ENCODE measurements around the gene ERC2. TPM values are rescaled to one million over a fixed set of nuclear protein-coding genes. Genes with fewer than 3 reads are reported as not detected.
"Not testable (repeated sequence)": the region's sequence is repeated elsewhere in the genome, so short reads cannot be mapped to it uniquely, and the experiment has no call there.

ERC2 gene
- total and polyA plus RNA-seq, 2 of the 8 experiments (the other 6 are each of a cell fraction or from before 2014, with no cell fraction given), result 16.4 to 22.8 TPM

DNA sequence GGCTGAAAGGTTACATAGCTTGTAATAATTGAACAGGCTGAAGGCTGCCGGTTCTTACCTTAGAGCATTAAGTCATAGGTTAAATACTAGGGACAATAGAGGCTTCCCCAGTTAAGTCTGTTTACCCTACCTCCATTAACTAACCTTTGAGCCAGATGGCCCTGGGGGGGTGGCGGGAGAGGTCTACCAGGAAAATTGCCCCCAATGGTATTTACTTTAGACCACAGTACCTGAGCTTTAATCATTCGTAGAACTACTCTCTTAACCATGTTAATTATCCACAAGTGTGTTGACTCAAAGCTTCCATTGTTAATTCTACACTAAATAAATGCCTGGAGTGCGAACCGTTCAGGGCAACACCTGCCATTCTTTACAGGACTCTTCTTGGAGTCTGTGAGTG, 28.1 kb upstream of the ERC2 start:
- H4K8ac ChIP-seq (ENCODE audit: extremely low read depth, insufficient read depth, low read length); H3K18ac ChIP-seq (ENCODE audit: extremely low read depth, low read length); H3K9ac ChIP-seq (replicated peaks in 1 of 4; ENCODE audit: extremely low read depth in 1 of 4, low read depth in 3 of 4, low read length in 3 of 4); H2AK5ac ChIP-seq (ENCODE audit: low read depth, low read length); H2BK15ac ChIP-seq (ENCODE audit: low read length); DNase-seq (ENCODE audit: low read depth in 1 of 2, low spot score in 2 of 2); H3K23me2 ChIP-seq (ENCODE audit: low read depth, low read length); H3K4me3 ChIP-seq (ENCODE audit: extremely low read depth in 1 of 4, insufficient read depth in 2 of 4, low read depth in 3 of 4, low read length in 4 of 4); H2AFZ ChIP-seq (ENCODE audit: low read length); H3K79me1 ChIP-seq (ENCODE audit: low read depth, low read length); H4K91ac ChIP-seq (replicated peaks; ENCODE audit: insufficient read length, low read length); H3K4me1 ChIP-seq (replicated peaks in 1 of 4; ENCODE audit: control insufficient read depth in 3 of 4, insufficient read depth in 4 of 4, low read length in 3 of 4); H3K4ac ChIP-seq (replicated peaks; ENCODE audit: insufficient read length, low read depth, low read length); H2BK12ac ChIP-seq (ENCODE audit: low read depth, low read length); H2BK20ac ChIP-seq (ENCODE audit: low read length); H3K23ac ChIP-seq (ENCODE audit: insufficient read length); H4K20me1 ChIP-seq (replicated peaks in 1 of 2; ENCODE audit: control insufficient read depth in 1 of 2, insufficient read depth in 2 of 2, low read length in 2 of 2); H2BK120ac ChIP-seq (replicated peaks; ENCODE audit: low read depth, low read length); H3K9me3 ChIP-seq (ENCODE audit: insufficient read depth in 2 of 2, low read depth in 1 of 2, low read length in 1 of 2); H3K36me3 ChIP-seq (ENCODE audit: control insufficient read depth in 2 of 4, insufficient read depth in 4 of 4, low read length in 3 of 4); H3K56ac ChIP-seq (replicated peaks; ENCODE audit: insufficient read length, low read depth, low read length); FAIRE-seq; H3K27me3 ChIP-seq (replicated peaks in 1 of 4; ENCODE audit: control insufficient read depth in 3 of 4, extremely low read depth in 1 of 4, insufficient read depth in 3 of 4, low read length in 3 of 4); H3K4me2 ChIP-seq (ENCODE audit: insufficient read depth in 1 of 2, low read depth in 2 of 2, low read length in 2 of 2); POLR2A ChIA-PET (ENCODE audit: partially characterized antibody); H4K5ac ChIP-seq (ENCODE audit: insufficient read length, low read depth, low read length); H2BK5ac ChIP-seq (ENCODE audit: low read depth, low read length); H3K79me2 ChIP-seq (ENCODE audit: control insufficient read depth in 1 of 2, insufficient read depth in 2 of 2, low read length in 2 of 2); H3K14ac ChIP-seq (ENCODE audit: insufficient read length); H3K27ac ChIP-seq (ENCODE audit: low read depth, low read length): not testable (repeated sequence)
- CTCF ChIA-PET (ENCODE audit: partially characterized antibody), result interaction anchor here (0.6 to 2.8 kb wide), 8 partner anchors 10 to 155 kb away, joined by 3 to 22 read pairs (median 4); no protein-coding TSS in a partner anchor
- WGBS, 2 experiments (ENCODE audit: extremely low coverage in 1 of 2, insufficient coverage in 1 of 2, insufficient read length in 1 of 2, insufficient replicate concordance in 2 of 2, low coverage in 1 of 2, low lambda C conversion rate in 2 of 2, missing lambda C conversion rate in 1 of 2), result 86% methylated on average over 5 of the region's 5 CpGs; no CpG with 5 or more reads in 1 of the 2 experiments

Data from H1 (cell line).